Measurements from ENCODE around the gene FIGNL2. TPM values are rescaled to one million over a fixed set of nuclear protein-coding genes. Genes with fewer than 3 reads are reported as not detected.
A peak's percentile ranks its signal among the peaks of the same experiment; 100 is the strongest.

Gene FIGNL2
- total RNA-seq, 1 donor from 2014 or later: 39.7 TPM

DNA sequence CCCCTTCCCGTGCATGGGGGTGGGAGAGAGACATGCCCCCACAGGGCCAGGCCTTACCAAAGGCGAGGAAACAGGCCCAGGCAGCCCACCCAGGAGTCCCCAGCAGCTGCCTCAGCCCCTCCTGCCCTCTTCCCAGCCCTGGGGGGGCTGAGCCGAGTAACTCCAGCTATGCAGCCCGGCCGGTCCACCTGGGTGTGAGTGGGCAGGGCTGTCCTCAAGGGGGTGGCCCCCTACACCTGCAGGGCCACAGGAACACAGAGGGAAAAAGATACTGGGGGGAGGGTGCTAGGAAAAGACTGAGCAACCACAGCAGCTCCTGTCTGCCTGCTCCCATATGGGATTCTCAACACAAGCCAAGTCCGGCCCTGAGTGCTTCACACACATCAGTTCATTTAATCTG lies 7.6 kb downstream of the FIGNL2 start:
- Mint-ChIP-seq H3K4me3 (no peak overlapping the region), H3K27ac (ENCODE audit: unreplicated experiment) (no peak overlapping the region), H3K27me3 (ENCODE audit: low read depth) (no peaks in the 10 kb centered on the region), H3K36me3 (ENCODE audit: low read depth) (no peaks in the 10 kb centered on the region), H3K4me1 (peaks cover 61% of the 10 kb centered on the region), H3K9me3 (no peaks in the 10 kb centered on the region)
- TF ChIP-seq, protein P1, sequence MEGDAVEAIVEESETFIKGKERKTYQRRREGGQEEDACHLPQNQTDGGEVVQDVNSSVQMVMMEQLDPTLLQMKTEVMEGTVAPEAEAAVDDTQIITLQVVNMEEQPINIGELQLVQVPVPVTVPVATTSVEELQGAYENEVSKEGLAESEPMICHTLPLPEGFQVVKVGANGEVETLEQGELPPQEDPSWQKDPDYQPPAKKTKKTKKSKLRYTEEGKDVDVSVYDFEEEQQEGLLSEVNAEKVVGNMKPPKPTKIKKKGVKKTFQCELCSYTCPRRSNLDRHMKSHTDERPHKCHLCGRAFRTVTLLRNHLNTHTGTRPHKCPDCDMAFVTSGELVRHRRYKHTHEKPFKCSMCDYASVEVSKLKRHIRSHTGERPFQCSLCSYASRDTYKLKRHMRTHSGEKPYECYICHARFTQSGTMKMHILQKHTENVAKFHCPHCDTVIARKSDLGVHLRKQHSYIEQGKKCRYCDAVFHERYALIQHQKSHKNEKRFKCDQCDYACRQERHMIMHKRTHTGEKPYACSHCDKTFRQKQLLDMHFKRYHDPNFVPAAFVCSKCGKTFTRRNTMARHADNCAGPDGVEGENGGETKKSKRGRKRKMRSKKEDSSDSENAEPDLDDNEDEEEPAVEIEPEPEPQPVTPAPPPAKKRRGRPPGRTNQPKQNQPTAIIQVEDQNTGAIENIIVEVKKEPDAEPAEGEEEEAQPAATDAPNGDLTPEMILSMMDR (conservative IDR thresholded peaks at IDR 0.05): no peak
- no peak for DNase-seq (ENCODE audit: low read depth, low spot score)

- Mint-ChIP-seq H3K4me1 (peaks cover 54% of the 10 kb centered on the region), H3K36me3 (ENCODE audit: low read depth) (peaks cover 2% of the 10 kb centered on the region), H3K27ac (ENCODE audit: unreplicated experiment) (peak overlapping the region; percentile 94), H3K27me3 (ENCODE audit: low read depth) (no peaks in the 10 kb centered on the region), H3K4me3 (peak overlapping the region; percentile 59), H3K9me3 (no peaks in the 10 kb centered on the region)
- no peak for DNase-seq (ENCODE audit: low read depth, low spot score)
- TF ChIP-seq, protein P1 (conservative IDR thresholded peaks at IDR 0.05): no peak
Measured at GRCh38 chr12:51839310-51839947, 9.1 kb downstream of the FIGNL2 start.

GRCh38 chr12:51838762-51839161 lies 9.8 kb downstream of the FIGNL2 start:
- H3K36me3 Mint-ChIP-seq (ENCODE audit: low read depth): peaks cover 5% of the 10 kb centered on the region
- no peak for DNase-seq (ENCODE audit: low read depth, low spot score)
- H3K4me1 Mint-ChIP-seq: peaks cover 55% of the 10 kb centered on the region
- H3K9me3 Mint-ChIP-seq: peaks cover 3% of the 10 kb centered on the region
- peak overlapping the region; percentile 59 for H3K4me3 Mint-ChIP-seq
- no peaks in the 10 kb centered on the region for H3K27me3 Mint-ChIP-seq (ENCODE audit: low read depth)
- no peak overlapping the region for H3K27ac Mint-ChIP-seq (ENCODE audit: unreplicated experiment)
- TF ChIP-seq, protein P1 (conservative IDR thresholded peaks at IDR 0.05): no peak

GRCh38 chr12:51838036-51838435 lies 10.5 kb downstream of the FIGNL2 start:
- H3K4me1 Mint-ChIP-seq: peaks cover 63% of the 10 kb centered on the region
- no peak for DNase-seq (ENCODE audit: low read depth, low spot score)
- H3K27me3 Mint-ChIP-seq (ENCODE audit: low read depth): no peaks in the 10 kb centered on the region
- H3K4me3 Mint-ChIP-seq: peak overlapping the region; percentile 75
- peaks cover 4% of the 10 kb centered on the region for H3K9me3 Mint-ChIP-seq
- H3K36me3 Mint-ChIP-seq (ENCODE audit: low read depth): peaks cover 6% of the 10 kb centered on the region
- TF ChIP-seq, protein P1 (conservative IDR thresholded peaks at IDR 0.05): no peak
- H3K27ac Mint-ChIP-seq (ENCODE audit: unreplicated experiment): no peak overlapping the region

- peak overlapping the region; percentile 75 for H3K4me3 Mint-ChIP-seq
- peaks cover 70% of the 10 kb centered on the region for H3K4me1 Mint-ChIP-seq
- peak overlapping the region; percentile 51 for H3K27ac Mint-ChIP-seq (ENCODE audit: unreplicated experiment)
- no peak for DNase-seq (ENCODE audit: low read depth, low spot score)
- peaks cover 4% of the 10 kb centered on the region for H3K9me3 Mint-ChIP-seq
- H3K27me3 Mint-ChIP-seq (ENCODE audit: low read depth): no peaks in the 10 kb centered on the region
- peaks cover 6% of the 10 kb centered on the region for H3K36me3 Mint-ChIP-seq (ENCODE audit: low read depth)
- TF ChIP-seq, protein P1 (conservative IDR thresholded peaks at IDR 0.05): no peak
Measured at GRCh38 chr12:51837286-51837685, 11.2 kb downstream of the FIGNL2 start.

Measured in neural crest cell (in vitro differentiated cells).